NK-92 (cell line): ENCODE data around the gene PAM16.
"Not testable (repeated sequence)": the region's sequence is repeated elsewhere in the genome, so short reads cannot be mapped to it uniquely, and the experiment has no call there.

Experiments
- DNase-seq: peaks from one replicate; lab custom pipeline; 2025; ENCODE audit not compliant: unreplicated experiment; lab: John Stamatoyannopoulos, UW

PAM16 gene

DNA sequence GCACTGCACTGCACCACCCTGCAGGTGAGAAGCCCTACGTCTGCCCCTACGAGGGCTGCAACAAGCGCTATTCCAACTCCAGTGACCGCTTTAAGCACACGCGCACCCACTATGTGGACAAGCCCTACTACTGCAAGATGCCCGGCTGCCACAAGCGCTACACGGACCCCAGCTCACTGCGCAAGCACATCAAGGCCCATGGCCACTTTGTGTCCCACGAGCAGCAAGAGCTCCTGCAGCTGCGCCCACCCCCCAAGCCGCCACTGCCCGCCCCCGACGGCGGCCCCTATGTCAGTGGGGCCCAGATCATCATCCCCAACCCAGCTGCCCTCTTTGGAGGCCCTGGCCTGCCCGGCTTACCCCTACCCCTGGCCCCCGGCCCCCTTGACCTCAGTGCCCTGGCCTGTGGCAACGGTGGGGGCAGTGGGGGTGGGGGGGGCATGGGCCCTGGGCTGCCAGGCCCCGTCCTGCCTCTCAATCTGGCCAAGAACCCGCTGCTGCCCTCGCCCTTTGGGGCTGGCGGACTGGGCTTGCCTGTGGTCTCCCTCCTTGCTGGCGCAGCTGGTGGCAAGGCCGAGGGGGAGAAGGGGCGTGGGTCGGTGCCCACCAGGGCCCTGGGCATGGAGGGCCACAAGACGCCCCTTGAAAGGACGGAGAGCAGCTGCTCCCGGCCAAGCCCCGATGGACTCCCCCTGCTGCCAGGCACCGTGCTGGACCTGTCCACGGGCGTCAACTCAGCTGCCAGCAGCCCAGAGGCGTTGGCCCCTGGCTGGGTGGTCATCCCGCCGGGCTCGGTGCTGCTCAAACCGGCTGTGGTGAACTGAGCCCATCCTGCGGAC, 14.2 kb downstream of the PAM16 start:
- no peak for DNase-seq

DNA sequence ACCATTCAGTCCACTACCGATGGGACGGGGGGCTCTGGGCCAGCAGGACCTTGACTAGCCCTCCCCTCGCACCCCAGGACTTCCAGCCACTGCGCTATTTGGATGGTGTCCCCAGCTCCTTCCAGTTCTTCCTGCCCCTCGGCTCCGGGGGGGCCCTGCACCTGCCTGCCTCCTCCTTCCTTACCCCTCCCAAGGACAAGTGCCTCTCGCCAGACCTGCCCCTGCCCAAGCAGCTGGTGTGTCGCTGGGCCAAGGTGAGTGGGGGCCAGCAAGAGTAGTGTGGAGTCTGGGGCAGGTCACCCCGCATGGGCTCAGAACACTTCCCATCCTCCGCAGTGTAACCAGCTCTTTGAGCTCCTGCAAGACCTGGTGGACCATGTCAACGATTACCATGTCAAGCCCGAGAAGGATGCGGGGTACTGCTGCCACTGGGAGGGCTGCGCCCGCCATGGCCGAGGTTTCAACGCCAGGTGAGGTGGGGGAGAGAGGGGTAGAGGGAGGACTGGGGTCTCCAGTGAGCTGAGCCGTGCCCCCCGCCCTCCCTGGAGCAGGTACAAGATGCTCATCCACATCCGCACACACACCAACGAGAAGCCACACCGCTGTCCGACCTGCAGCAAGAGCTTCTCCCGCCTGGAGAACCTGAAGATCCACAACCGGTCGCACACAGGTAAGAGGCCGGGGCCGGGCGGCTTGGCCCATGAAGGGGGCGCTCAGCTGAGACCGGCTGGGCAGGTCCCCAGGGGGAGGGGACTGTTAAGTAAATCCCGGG, 16.2 kb downstream of the PAM16 start:
- no peak for DNase-seq

DNA sequence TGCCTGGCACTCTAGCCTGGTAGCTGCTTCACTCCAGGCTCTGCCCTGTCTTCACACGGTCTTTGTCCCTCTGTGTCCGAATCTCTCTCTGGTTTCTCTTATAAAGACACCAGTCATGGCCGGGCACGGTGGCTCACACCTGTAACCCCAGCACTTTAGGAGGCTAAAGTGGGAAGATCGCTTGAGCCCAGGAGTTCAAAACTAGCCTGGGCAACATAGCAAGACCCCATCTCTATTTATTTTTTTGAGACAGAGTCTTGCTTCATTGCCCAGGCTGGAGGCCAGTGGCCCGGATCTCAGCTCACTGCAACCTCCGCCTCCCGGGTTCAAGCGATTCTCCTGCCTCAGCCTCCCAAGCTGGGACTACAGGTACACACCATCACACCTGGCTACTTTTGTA, 17.4 kb downstream of the PAM16 start:
- DNase-seq, result not testable (repeated sequence)

DNA sequence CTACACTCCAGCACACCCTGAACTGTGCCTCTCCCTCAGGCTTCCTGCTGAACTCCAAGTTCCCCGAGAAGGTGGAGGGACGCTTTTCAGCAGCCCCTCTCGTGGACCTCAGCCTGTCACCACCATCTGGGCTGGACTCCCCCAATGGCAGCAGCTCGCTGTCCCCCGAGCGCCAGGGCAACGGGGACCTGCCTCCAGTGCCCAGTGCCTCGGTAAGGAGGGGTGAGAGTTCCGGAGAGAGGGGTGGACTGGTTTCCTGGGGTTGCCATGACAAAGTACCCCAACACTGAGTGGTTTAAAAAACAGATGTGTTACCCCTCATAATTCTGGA, 17.8 kb downstream of the PAM16 start:
- DNase-seq, result no peak

DNA sequence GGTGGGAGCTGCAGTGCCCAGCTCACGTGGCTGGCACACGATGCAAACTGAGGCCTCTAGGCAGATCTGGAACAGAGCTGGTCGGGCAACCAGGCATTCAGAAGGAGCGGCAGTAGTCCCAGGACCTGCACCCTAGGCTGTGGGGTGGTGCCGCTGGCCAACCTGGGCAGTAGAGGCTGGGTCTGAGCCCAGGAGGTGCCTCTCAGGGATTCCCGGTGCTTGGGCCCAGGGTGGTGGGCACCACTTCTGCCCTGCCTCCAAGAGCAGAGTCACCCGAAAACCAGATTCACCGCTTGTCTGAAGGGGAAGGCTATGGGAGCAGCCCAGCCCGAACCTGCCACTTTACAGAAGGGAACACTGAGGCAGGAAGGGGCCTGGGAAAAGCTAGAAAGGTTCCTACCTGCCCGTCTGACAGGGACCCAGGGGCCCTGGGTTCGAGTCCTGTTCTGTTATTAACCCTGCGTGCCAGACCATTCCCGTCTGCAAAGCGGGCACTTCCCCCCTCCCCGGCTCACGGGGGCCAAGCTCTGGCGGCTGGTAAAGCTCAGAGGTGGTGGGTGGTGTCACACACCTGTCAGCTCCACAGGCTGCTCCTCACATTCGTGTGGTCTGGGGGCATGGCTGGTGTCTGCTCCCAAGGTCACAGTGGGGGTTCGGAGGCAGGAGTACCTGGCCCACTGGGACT, 18.4 kb downstream of the PAM16 start:
- DNase-seq, result no peak

DNA sequence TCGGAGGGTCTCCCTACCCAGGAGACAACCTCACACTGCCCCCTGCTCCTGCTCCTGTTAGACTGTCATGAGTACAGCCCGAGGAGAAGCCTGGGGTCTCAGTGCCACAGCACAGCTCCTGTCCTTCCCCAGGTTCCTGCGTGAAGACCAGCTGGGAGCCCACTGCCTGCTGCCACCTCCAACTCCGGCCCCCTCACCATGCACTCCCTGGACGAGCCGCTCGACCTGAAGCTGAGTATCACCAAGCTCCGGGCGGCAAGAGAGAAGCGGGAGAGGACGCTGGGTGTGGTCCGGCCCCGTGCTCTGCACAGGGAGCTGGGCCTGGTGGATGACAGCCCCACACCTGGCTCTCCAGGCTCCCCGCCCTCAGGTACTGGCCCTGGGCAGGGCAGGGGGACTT, 19.0 kb downstream of the PAM16 start:
- no peak for DNase-seq

DNA sequence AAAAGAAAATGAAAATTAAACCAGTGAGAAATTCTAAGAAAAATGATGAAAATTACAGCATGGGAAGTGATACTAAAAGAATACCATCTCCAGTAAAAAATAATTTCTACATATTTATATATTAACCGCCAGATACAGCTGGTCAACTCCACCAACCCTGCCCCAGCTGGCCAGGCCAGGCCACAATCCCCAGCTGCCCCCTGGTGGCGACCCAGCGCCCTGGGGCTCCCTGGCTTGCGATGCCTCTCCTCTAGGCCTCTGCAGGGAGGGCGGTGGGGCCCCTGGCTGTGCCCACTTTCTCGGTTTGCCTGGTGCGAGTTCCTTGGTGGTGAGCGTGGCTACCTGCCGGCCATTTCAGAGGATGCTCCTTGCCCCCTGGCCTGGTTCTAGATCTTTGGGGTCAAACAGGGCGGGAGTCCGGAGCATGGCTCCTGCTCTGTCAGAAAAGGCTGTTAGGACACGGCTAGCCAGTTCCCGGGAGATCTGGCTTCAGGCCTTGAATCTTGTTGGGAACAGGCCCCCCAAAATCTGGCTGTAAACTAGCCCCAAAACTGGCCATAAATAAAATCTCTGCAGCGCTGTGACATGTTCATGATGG, 20.7 kb downstream of the PAM16 start:
- no peak for DNase-seq

DNA sequence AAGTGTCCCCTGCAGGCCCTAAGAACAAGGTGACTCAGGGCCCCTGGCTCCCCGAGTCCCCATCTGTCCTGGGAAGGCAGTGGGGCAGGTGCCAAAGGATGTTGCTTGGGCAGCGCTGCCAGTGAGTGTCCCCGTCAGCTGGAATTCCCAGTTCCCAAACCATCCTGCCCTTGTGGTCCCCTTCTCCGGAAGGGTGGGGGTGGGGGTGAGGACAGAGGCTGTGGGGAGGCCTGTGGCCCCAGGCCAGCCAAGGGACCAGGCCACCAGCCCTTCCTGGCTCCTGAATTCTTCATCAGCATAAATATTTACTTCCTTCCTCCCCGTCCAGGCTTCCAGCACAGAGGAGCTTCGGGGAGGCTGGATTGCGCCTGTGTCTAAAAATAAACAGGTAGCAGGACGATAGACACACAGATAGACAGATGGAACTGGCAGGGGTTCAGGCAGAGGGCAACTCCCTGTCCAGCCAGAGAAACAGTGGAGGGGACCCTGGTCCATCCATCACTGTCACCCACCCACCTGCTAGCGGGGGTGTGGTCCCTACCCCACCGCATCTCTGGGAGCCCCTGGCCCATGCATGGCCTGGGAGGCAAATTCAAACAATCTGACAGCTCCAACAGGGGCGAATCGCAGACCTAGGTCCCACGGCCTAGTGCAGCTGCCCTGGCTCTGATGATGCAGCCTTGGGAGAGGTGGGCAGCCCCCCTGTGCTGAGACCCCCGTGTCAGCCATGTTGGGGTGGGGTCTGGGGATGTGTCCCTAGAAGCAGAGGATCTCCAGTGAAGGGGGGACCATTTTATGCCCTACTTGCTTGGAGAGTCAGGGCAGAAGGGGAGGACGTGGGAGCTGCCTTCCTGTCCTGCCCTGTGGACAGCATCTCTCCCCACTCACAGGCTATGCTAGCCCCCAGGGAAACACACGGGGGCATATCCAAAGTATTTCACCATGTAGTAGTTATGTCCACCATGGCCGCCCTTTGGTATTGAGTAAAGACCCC, 22.0 kb downstream of the PAM16 start:
- DNase-seq, result no peak

DNA sequence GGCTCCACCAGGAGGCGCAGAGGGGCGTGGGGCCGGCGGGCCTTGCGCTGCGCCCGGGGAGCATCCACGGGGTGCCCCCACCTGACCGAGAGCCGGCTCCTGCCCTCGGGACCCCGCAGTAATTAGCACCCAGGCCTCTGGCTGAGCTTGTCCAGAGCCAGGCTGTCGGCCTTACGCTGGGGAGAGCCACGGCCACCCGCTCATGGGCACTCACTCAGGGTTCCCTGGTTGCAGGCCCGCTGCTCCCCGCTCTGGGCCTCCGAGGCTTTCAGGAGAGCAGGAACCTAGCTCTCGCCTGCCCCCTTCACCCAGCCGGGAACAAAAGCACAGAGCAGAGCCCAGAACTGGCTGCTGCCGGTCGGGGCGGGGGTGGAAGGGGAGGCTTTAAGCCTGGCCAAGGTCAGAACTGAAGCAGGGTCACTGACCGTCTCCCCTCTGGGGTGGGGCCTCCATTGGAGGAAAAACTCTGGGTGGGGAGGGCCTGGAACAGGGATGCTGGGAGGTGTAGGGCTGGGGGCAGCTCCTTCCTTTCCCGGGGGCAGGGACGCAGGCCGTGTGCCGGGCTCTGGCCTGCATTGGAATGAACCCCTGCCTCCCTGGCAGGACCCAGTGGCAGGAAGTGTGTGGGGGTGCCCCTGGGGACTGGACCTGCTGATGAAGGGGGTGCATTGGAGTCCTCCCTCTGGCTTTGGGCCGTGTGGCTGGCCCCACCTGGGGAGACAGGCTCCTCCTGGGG, 22.9 kb downstream of the PAM16 start:
- no peak for DNase-seq

DNA sequence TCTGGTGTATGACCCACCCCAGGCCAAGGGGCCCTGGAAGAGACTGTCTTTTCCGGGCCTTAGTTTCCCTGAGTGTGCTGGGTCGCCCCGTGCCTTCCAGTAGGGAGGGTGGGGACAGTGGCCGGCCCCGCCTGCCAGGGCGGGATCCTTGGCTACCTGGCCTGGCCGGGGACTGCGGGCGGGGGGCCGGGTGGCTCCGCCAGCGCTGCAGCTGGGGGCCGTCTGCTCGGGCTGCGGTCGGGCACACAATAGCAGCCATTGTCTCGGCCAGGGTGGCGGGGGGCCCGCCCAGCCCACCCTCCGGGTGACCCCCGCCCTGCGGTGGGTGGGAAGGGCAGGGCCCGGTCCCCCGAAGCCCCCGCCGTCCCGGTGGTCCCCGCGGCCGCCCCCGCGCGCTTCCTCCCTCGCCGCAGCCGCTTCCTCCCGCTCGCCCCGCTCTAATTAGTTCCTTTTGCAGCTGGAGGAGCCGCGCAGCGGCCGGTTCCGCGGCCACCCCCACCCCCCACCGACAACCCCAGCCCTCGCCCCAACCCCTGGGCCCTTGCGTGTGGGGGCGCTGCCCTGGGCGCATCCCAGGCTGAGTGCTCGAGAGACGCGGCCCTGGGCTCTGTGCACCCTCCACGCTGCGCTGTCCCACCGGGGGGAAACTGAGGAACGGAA, 23.6 kb downstream of the PAM16 start:
- DNase-seq, result no peak

DNA sequence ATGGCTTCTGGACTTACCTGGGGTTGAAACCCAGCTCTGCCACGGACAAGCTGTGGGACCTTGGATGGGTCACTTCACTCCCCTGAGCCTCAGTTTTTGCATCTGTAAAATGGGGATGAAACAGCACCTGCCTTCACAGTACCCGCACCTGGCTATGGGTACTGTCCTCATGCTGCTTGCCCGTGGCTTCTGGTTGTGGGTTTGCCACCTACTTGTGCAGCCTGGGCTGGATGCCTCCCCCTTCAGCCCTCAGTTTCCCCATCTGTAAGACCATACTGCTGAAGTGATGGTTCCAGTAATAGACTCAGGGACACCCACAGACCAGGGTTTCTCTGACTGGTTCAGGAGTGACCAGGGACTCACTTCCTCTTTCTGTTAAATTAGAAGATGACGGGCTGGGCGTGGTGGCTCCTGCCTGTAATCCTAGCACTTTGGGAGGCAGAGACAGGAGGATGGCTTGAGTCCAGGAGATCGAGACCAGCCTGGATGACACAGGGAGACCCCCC, 25.8 kb downstream of the PAM16 start:
- no peak for DNase-seq

DNA sequence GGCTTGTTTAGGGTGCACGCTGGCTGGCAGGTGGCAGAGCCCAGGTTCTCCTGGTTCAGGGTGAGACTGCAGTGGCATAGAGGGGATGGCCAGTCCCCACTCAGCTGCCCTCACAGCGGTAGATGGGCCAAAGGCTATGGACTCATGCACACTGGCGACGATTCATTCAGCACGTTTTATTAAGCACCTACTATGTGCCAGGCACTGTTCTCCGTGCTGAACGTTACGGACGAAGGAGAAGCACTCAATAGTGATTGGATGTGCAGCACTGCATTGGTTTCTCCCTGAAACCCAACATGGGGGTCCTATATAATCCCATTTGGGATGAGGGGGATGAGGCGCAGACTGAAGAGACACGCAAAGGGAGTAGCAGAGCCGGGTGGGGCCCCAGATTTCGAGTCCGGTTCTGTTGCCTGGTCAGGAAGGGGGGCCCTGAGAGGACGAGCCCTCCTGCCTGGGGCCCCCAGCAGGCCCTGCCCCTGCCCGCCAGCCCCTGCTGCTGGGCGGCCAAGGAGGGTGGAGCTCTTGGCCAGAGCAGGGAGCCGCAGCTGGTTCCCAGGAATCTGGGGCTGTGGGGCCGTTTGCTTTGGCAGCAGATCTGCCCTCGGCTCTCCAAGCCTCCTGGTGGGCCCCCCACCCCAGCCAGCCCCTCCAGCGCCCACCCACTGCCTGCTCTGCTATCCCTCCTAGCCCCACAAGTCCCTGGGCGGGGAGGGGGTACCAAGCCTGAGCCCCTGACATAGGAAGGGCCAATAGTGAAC, 26.4 kb downstream of the PAM16 start:
- DNase-seq, result no peak

DNA sequence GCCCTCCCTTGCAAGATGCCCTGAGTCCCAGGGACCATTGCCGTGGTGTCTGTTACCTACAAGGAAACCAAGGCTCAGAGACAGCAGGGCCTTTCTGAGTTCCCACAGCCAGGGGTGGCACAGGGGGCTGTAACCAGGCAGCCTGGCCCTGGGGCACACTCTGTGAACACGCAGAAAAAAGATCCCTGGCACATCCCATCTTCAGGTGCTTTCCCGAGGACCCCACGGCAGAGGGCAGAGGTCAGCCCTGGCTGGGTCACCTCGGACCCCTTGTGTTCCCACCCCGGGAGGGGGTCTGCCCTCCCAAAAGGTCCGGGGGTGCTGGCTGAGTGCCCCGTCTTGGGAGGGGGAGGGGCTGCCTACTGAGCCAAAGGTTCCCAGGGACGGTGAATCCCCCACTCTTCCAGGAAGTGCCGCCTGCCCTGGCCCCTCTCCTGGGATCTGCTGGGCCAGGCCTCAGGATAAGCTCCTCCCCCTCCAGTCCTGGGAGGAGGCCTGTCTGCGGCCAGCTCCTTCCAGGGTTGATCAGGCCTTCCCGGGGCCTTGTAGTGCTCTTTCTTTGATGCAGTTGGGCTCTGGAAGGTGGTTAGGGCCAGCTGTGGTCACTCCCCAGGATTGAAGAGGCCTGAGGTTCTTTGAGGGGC, 27.2 kb downstream of the PAM16 start:
- DNase-seq, result no peak

DNA sequence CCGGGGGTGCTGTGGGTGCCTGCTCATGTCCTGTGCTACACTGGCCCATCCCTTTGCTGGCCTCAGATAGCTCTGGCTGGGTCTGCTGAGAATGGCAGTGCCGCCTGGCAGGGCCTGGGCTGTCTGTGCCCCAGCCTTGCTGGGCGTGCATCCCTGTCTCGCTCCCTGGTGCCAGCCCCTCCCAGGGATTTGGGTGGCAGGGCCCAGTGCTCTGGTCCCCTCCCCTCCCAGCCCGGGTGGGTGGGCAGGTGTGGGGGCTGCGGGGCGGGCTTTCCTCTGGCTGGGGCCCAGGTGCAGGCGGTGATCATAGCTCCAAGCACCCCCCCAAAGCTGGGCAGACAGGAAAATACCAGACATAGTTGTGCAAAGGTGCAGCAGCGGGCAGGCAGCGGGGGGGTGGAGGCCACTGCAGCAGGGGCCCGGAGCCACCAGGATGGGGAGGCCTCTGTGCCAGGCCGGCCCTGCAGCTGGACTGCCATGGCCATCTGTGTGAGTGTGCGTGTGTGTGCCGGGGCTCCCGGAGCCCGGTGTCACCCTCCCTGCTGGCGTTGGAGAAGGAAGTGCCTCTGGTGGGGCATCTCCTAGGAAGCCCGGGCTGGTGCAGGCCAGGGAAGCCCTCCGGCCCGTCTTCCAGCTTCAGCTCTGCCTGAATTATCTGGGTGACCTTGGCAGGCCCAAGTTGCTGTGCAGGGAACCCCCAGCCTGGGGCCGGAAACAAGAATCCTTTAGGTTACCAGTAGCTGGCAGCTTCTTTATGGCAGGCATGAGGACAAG, 27.9 kb downstream of the PAM16 start:
- DNase-seq, result no peak

DNA sequence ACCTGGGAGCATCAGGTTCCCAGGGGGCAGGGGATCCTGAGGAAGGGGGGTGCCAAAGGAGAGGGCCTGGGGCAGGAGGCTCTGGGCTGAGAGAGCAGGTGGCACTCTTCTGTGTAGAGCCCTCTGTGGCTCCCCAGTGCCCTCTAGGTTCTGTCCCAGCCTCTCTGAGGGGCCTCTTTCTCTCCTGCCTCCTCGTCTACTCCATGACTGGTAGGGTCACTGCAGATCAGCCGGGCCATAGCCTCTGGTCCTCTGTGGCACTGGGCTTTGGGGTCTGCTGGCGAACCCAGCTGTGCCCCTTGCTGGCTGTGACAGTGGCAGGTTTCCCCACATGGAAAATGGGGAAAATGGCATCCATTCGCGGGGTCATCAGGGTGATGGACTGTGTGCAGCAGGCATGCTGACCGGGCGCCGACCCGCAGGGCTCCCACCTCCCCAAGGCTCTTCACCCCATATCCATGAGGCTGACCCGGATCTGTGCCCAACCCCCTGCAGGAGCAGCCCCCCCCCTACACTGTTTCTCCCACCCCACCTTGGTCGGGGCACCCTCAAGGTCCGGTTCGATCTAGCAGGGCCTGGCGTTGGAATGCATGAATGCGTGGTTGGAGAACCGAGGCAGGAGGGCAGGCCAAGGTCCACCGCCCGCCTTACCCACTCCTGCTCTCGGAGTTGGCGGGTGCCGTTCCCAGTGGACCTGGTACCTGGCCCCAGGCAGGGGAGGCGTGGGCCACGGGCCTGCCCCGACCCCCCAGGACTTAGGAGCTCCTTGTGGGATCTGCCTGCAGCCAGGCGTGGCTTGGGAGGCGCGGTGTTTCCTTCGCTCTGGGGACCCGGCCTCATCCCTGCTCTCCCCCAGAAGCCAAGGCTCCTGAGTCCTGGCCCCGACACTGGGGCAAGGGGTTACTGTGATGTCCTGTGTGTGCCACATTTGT, 28.7 kb downstream of the PAM16 start:
- DNase-seq, result no peak
